ENCODE results near the gene SLC6A13.
A peak's percentile ranks its signal among the peaks of the same experiment; 100 is the strongest.

SLC6A13 gene

DNA sequence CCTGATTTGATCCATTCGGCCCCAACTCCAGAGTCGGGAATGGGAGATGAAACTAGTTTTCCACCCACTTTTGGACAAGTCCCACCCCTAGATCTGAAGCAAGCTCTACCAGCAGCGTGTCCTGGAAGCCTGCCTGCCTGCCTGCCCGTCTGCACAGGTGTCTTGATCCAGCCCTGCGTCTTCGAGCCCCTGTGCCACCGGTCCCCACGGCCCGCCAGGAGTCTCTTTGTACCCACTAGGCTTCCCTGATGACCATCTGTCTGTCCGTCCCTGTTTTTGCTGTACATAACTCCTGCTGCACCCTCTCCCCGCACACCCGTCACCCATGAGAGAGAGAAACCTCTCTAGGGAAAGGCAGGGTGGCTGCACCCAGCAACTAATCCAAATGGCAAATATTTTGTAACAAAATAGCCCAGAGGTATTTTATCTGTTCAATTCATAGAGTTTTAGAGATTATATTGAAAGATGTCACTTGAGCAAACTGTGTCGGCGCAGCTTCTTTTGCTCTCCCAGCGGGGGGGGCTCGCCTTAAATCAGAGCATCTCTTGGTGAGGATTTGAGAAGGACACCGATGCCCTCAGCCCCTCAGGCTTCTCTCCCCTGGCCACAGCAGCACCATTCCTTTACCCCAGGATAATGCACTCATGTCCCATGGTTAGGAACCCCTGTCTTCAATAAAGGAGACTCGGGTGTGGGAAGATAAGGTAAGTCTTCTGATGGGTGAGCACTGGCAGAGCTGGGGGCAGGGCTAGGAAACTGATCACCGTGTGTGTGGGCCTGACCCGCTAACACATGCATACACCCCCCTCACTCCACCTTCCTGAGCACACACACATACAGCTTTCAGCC lies 84.4 kb downstream of the SLC6A13 start:
- Histone ChIP-seq H3K27ac (ENCODE audit: low read depth, low read length) (no peak overlapping the region), H2AFZ (ENCODE audit: insufficient read depth, low read length, poor library complexity) (no peak overlapping the region), H2BK5ac (ENCODE audit: low read depth, low read length, poor library complexity) (no peak overlapping the region), H3K23ac (ENCODE audit: low read length) (no peak overlapping the region), H2BK120ac (ENCODE audit: insufficient read depth, low read length, poor library complexity) (no peak overlapping the region), H2AK5ac (ENCODE audit: low read length) (no peak overlapping the region), H3K4me2 (ENCODE audit: low read length) (no peak overlapping the region), H3K18ac (ENCODE audit: low read length) (no peak overlapping the region), H4K8ac (ENCODE audit: low read depth, low read length) (no peak overlapping the region), H3K14ac (ENCODE audit: low read length) (no peak overlapping the region), H2BK12ac (ENCODE audit: low read length) (no peak overlapping the region), H4K91ac (ENCODE audit: low read depth, low read length) (peak overlapping the region; percentile 7), H3K9me3 (ENCODE audit: insufficient read depth, low read depth, low read length) (no peaks in the 10 kb centered on the region), H4K12ac (ENCODE audit: low read depth, low read length) (no peak overlapping the region), H3K27me3 (ENCODE audit: insufficient read depth, low read length) (no peaks in the 10 kb centered on the region), H3K4me3 (ENCODE audit: low read depth, low read length) (no peak overlapping the region), H3K79me1 (ENCODE audit: low read length) (peaks cover 2% of the 10 kb centered on the region), H3K36me3 (ENCODE audit: control insufficient read depth in 1 of 2, insufficient read depth in 2 of 2, low read length in 2 of 2) (no peaks in the 10 kb centered on the region), H3K4ac (ENCODE audit: low read depth, low read length) (no peak overlapping the region), H3K9ac (ENCODE audit: low read length) (no peak overlapping the region), H3K4me1 (ENCODE audit: control insufficient read depth in 1 of 2, insufficient read depth in 2 of 2, low read length in 2 of 2) (peaks cover 9 to 29% of the 10 kb centered on the region in 2 experiments), H3K79me2 (ENCODE audit: control insufficient read depth, insufficient read depth, low read length, poor library complexity) (no peaks in the 10 kb centered on the region)
- DNase-seq, result no peak
- no CpG with 5 or more reads among the region's 20 CpGs for WGBS (ENCODE audit: extremely low coverage, insufficient coverage, insufficient read length)

DNA sequence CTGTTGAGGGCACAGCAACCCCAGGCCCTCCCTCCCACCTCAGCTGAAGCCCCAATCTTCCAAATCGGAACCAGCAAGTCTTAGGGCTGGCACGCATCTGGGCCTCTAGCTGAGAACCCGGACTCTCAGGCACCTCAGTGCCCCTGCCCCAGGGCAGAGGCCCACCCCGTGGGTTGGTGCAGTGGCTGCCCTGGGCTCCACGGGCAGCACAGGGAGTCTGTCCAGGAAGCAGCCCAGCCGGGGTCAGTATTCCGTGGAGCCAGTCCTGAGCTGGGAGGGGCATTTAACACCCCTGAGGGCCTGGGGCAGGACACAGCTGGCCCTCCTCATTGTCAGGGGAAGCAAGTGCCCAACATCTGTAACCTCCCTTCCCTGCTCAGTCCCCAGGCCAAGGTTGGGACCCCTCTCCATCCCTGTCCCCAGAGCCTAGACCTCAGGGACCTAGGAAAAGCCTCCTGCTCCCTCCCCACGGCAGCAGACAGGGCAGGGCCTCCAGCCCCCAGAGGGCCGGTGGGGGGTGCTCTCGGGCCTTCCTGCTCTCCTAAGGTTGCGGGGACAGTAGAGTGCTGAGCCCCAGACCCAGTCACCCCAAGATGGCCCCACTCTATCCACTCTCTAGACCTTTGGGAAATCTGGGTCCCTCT lies 85.2 kb downstream of the SLC6A13 start:
- Histone ChIP-seq H3K27me3 (ENCODE audit: insufficient read depth, low read length) (no peaks in the 10 kb centered on the region), H2BK120ac (ENCODE audit: insufficient read depth, low read length, poor library complexity) (no peak overlapping the region), H3K4me3 (ENCODE audit: low read depth, low read length) (no peak overlapping the region), H3K23ac (ENCODE audit: low read length) (no peak overlapping the region), H3K79me1 (ENCODE audit: low read length) (peaks cover 2% of the 10 kb centered on the region), H3K9ac (ENCODE audit: low read length) (no peak overlapping the region), H4K91ac (ENCODE audit: low read depth, low read length) (no peak overlapping the region), H3K14ac (ENCODE audit: low read length) (no peak overlapping the region), H3K36me3 (ENCODE audit: control insufficient read depth in 1 of 2, insufficient read depth in 2 of 2, low read length in 2 of 2) (no peaks in the 10 kb centered on the region), H2BK5ac (ENCODE audit: low read depth, low read length, poor library complexity) (no peak overlapping the region), H2AK5ac (ENCODE audit: low read length) (no peak overlapping the region), H3K4me2 (ENCODE audit: low read length) (no peak overlapping the region), H3K9me3 (ENCODE audit: insufficient read depth, low read depth, low read length) (no peaks in the 10 kb centered on the region), H4K12ac (ENCODE audit: low read depth, low read length) (no peak overlapping the region), H3K79me2 (ENCODE audit: control insufficient read depth, insufficient read depth, low read length, poor library complexity) (no peaks in the 10 kb centered on the region), H4K8ac (ENCODE audit: low read depth, low read length) (no peak overlapping the region), H3K18ac (ENCODE audit: low read length) (no peak overlapping the region), H3K27ac (ENCODE audit: low read depth, low read length) (no peak overlapping the region), H2BK12ac (ENCODE audit: low read length) (no peak overlapping the region), H3K4ac (ENCODE audit: low read depth, low read length) (no peak overlapping the region), H2AFZ (ENCODE audit: insufficient read depth, low read length, poor library complexity) (no peak overlapping the region), H3K4me1 (ENCODE audit: control insufficient read depth in 1 of 2, insufficient read depth in 2 of 2, low read length in 2 of 2) (peaks cover 9 to 28% of the 10 kb centered on the region in 2 experiments)
- WGBS (ENCODE audit: extremely low coverage, insufficient coverage, insufficient read length), result no CpG with 5 or more reads among the region's 11 CpGs
- no peak for DNase-seq

DNA sequence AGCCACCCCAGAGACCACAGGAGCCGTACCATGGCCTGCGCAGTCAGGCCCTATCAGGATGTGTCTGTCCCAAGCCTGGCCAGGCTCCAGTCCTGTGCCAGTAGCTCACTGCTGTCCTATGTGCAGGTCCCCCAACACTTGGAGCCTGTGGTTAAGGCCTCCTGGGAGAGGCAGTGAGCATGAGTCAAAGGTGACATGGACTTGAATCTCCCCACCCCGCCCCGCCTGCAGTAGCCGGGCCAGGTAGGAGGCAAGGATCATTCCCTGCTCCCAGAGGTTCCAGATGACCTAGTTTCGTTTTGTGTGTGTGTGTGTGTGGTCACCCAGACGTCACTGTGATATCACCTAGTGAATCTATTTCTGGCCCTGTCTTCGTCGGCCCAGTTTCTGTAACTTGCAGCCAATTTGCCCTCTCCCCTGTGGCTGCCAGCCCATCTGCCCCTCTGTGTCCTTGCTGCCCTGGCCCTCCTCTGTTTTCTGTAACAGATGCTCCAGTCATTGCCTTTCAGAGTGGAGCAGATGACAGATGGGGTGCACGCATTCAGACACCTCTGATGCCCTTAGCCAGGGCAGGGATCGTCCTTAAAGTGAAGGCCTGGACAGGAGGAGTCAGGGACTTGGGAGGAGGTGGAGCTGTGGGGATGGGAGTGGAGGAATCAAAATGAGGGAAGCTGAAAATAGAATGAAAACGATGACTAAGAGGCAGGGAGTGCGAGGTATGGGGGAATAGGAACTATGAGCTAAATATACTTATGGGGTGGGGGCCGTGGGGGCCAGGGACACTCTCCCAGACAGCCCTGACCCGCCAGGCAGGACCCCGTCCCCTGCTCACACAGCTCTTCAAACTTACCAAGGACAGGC lies 86.1 kb downstream of the SLC6A13 start:
- H2BK5ac ChIP-seq (ENCODE audit: low read depth, low read length, poor library complexity), result no peak overlapping the region
- no peak overlapping the region for H3K18ac ChIP-seq (ENCODE audit: low read length)
- H4K8ac ChIP-seq (ENCODE audit: low read depth, low read length), result no peak overlapping the region
- H3K4me2 ChIP-seq (ENCODE audit: low read length), result no peak overlapping the region
- H3K27me3 ChIP-seq (ENCODE audit: insufficient read depth, low read length), result no peaks in the 10 kb centered on the region
- no peak overlapping the region for H4K12ac ChIP-seq (ENCODE audit: low read depth, low read length)
- no peak overlapping the region for H3K14ac ChIP-seq (ENCODE audit: low read length)
- peaks cover 2% of the 10 kb centered on the region for H3K79me1 ChIP-seq (ENCODE audit: low read length)
- H3K27ac ChIP-seq (ENCODE audit: low read depth, low read length), result no peak overlapping the region
- H3K4me3 ChIP-seq (ENCODE audit: low read depth, low read length), result no peak overlapping the region
- no peak overlapping the region for H3K4ac ChIP-seq (ENCODE audit: low read depth, low read length)
- H2BK120ac ChIP-seq (ENCODE audit: insufficient read depth, low read length, poor library complexity), result no peak overlapping the region
- H2AFZ ChIP-seq (ENCODE audit: insufficient read depth, low read length, poor library complexity), result no peak overlapping the region
- H3K9me3 ChIP-seq (ENCODE audit: insufficient read depth, low read depth, low read length), result no peaks in the 10 kb centered on the region
- H3K9ac ChIP-seq (ENCODE audit: low read length), result no peak overlapping the region
- no peaks in the 10 kb centered on the region for H3K79me2 ChIP-seq (ENCODE audit: control insufficient read depth, insufficient read depth, low read length, poor library complexity)
- peaks cover 9 to 20% of the 10 kb centered on the region in 2 experiments for H3K4me1 ChIP-seq (ENCODE audit: control insufficient read depth in 1 of 2, insufficient read depth in 2 of 2, low read length in 2 of 2)
- no peak for DNase-seq
- no peaks in the 10 kb centered on the region for H3K36me3 ChIP-seq (ENCODE audit: control insufficient read depth in 1 of 2, insufficient read depth in 2 of 2, low read length in 2 of 2)
- H3K23ac ChIP-seq (ENCODE audit: low read length), result no peak overlapping the region
- no peak overlapping the region for H2AK5ac ChIP-seq (ENCODE audit: low read length)
- no CpG with 5 or more reads among the region's 16 CpGs for WGBS (ENCODE audit: extremely low coverage, insufficient coverage, insufficient read length)
- H2BK12ac ChIP-seq (ENCODE audit: low read length), result no peak overlapping the region
- no peak overlapping the region for H4K91ac ChIP-seq (ENCODE audit: low read depth, low read length)

DNA sequence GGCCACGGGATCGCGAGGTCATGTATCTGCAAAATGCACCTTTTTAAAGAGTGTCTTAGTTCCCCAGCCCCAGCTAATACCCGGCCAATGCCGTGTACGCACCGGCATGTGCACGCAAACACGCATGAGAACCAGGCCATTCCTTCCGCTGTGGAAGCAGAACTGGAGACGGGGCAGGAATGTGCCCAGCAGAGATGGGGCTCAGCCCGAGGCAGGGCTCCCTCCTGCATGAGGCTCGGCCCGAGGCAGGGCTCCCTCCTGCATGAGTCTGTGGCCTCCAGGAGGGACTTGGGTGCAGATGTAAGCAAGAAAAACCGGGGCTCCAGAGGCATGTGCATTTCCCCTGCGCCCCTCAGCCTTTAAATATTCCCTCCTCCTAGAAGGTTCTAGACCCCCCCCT lies 86.9 kb downstream of the SLC6A13 start:
- WGBS (ENCODE audit: extremely low coverage, insufficient coverage, insufficient read length), result no CpG with 5 or more reads among the region's 16 CpGs
- H3K79me1 ChIP-seq (ENCODE audit: low read length), result peaks cover 2% of the 10 kb centered on the region
- H3K14ac ChIP-seq (ENCODE audit: low read length), result no peak overlapping the region
- no peak overlapping the region for H3K4me3 ChIP-seq (ENCODE audit: low read depth, low read length)
- H3K27me3 ChIP-seq (ENCODE audit: insufficient read depth, low read length), result no peaks in the 10 kb centered on the region
- no peak overlapping the region for H3K27ac ChIP-seq (ENCODE audit: low read depth, low read length)
- no peak overlapping the region for H2BK120ac ChIP-seq (ENCODE audit: insufficient read depth, low read length, poor library complexity)
- peaks cover 9 to 20% of the 10 kb centered on the region in 2 experiments for H3K4me1 ChIP-seq (ENCODE audit: control insufficient read depth in 1 of 2, insufficient read depth in 2 of 2, low read length in 2 of 2)
- no peak overlapping the region for H3K4ac ChIP-seq (ENCODE audit: low read depth, low read length)
- H4K12ac ChIP-seq (ENCODE audit: low read depth, low read length), result no peak overlapping the region
- no peak overlapping the region for H2AK5ac ChIP-seq (ENCODE audit: low read length)
- no peak overlapping the region for H3K4me2 ChIP-seq (ENCODE audit: low read length)
- no peak overlapping the region for H3K18ac ChIP-seq (ENCODE audit: low read length)
- H3K9ac ChIP-seq (ENCODE audit: low read length), result no peak overlapping the region
- no peak overlapping the region for H2BK5ac ChIP-seq (ENCODE audit: low read depth, low read length, poor library complexity)
- DNase-seq, result no peak
- H3K9me3 ChIP-seq (ENCODE audit: insufficient read depth, low read depth, low read length), result no peaks in the 10 kb centered on the region
- H4K8ac ChIP-seq (ENCODE audit: low read depth, low read length), result no peak overlapping the region
- no peak overlapping the region for H4K91ac ChIP-seq (ENCODE audit: low read depth, low read length)
- H3K23ac ChIP-seq (ENCODE audit: low read length), result no peak overlapping the region
- H3K36me3 ChIP-seq (ENCODE audit: control insufficient read depth in 1 of 2, insufficient read depth in 2 of 2, low read length in 2 of 2), result no peaks in the 10 kb centered on the region
- H2AFZ ChIP-seq (ENCODE audit: insufficient read depth, low read length, poor library complexity), result no peak overlapping the region
- H3K79me2 ChIP-seq (ENCODE audit: control insufficient read depth, insufficient read depth, low read length, poor library complexity), result no peaks in the 10 kb centered on the region
- no peak overlapping the region for H2BK12ac ChIP-seq (ENCODE audit: low read length)
